IMR-90 (cell line): ENCODE measurements around the gene RAD51B. TPM values are rescaled to one million over a fixed set of nuclear protein-coding genes. Genes with fewer than 3 reads are reported as not detected.

ENCODE experiments used
- ATAC-seq: fragments of 200-7000 bp; cut with Tn5 transposase; 2 replicates; pipeline ENCODE4 v1.9.1; 2020; ENCODE audit warnings: low read depth, mild to moderate bottlenecking, moderate library complexity
- BruUV-seq: library from RNA; stranded (reverse); fragments of 400-500 nt; replicated peaks from 2 replicates; lab custom pipeline; 2021; lab: Mats Ljungman, UMichigan
- CTCF ChIA-PET: fragments of 300-600 bp; formaldehyde crosslinking; extraction: SDS; loops from one replicate; lab custom pipeline; 2021; ENCODE audit warnings: antibody characterized with exemption; lab: Yijun Ruan, JAX
- POLR2A ChIA-PET: fragments of 300-600 bp; sonication (Branson Sonifier 250); formaldehyde crosslinking; loops from one replicate; lab custom pipeline; 2022; ENCODE audit warnings: antibody characterized with exemption; ENCODE audit not compliant: unreplicated experiment; lab: Charles Lee
- DNase-seq: peaks from one replicate; pipeline ENCODE4 v3.0.0; 2013
- H2AFZ ChIP-seq: replicated peaks from 2 replicates; pipeline ENCODE3; 2013; ENCODE audit warnings: low read length, mild to moderate bottlenecking; ENCODE audit not compliant: poor library complexity
- H2AK5ac ChIP-seq: 2 replicates; pipeline ENCODE4 v1.6.1; 2013; ENCODE audit warnings: low read depth, low read length, inconsistent platforms
- H2AK9ac ChIP-seq: replicated peaks from 2 replicates; pipeline ENCODE3; 2013; ENCODE audit warnings: mild to moderate bottlenecking, low read depth, low read length, moderate library complexity; ENCODE audit not compliant: poor library complexity
- H2BK120ac ChIP-seq: 2 replicates; pipeline ENCODE4 v1.6.1; 2013; ENCODE audit warnings: low read depth, low read length, inconsistent platforms
- H2BK15ac ChIP-seq: 3 replicates; pipeline ENCODE4 v1.6.1; 2013; ENCODE audit warnings: low read depth, low read length, inconsistent platforms
- H2BK20ac ChIP-seq: 2 replicates; pipeline ENCODE4 v1.6.1; 2013; ENCODE audit warnings: low read depth, mild to moderate bottlenecking, inconsistent platforms, low read length, moderate library complexity
- H2BK5ac ChIP-seq: 2 replicates; pipeline ENCODE4 v1.6.1; 2013; ENCODE audit warnings: mild to moderate bottlenecking, low read depth, low read length, inconsistent platforms; ENCODE audit not compliant: poor library complexity, severe bottlenecking
- H3K14ac ChIP-seq: replicated peaks from 2 replicates; pipeline ENCODE4 v1.6.1; 2013; ENCODE audit warnings: low read depth, low read length, inconsistent platforms
- H3K18ac ChIP-seq: 2 replicates; pipeline ENCODE4 v1.6.1; 2013; ENCODE audit warnings: low read depth, low read length, control low read depth
- H3K23ac ChIP-seq: 2 replicates; pipeline ENCODE4 v1.6.1; 2013; ENCODE audit warnings: low read depth, low read length, inconsistent platforms
- H3K27ac ChIP-seq: 2 replicates; pipeline ENCODE4 v1.5.1; 2013; ENCODE audit warnings: mild to moderate bottlenecking, control low read depth, low read length; ENCODE audit not compliant: insufficient read depth
- H3K27me3 ChIP-seq: 2 replicates; pipeline ENCODE4 v1.6.1; 2013; ENCODE audit warnings: low read length; ENCODE audit not compliant: control insufficient read depth, insufficient read depth
- H3K36me3 ChIP-seq: 2 replicates; pipeline ENCODE4 v1.6.1; 2013; ENCODE audit warnings: low read length, mixed read lengths; ENCODE audit not compliant: control insufficient read depth, insufficient read depth
- H3K4ac ChIP-seq: 2 replicates; pipeline ENCODE4 v1.6.1; 2013; ENCODE audit warnings: low read depth, low read length, inconsistent platforms
- H3K4me1 ChIP-seq: 2 replicates; pipeline ENCODE4 v1.6.1; 2013; ENCODE audit warnings: low read length, mixed read lengths; ENCODE audit not compliant: control insufficient read depth, insufficient read depth
- H3K4me2 ChIP-seq: 2 replicates; pipeline ENCODE4 v1.6.1; 2013; ENCODE audit warnings: low read depth, mild to moderate bottlenecking, control low read depth, low read length, moderate library complexity
- H3K4me3 ChIP-seq: 2 replicates; pipeline ENCODE4 v1.5.1; 2013; ENCODE audit warnings: low read depth, mild to moderate bottlenecking, control low read depth, low read length, moderate library complexity; ENCODE audit not compliant: insufficient read depth
- H3K56ac ChIP-seq: 2 replicates; pipeline ENCODE4 v1.6.1; 2013; ENCODE audit warnings: low read length, inconsistent platforms; ENCODE audit not compliant: insufficient read depth; ENCODE audit errors: extremely low read depth
- H3K79me1 ChIP-seq, 2 experiments: 2 replicates each; pipeline ENCODE4 v1.6.1; 2013; ENCODE audit warnings: low read length in 2 of 2, inconsistent platforms in 1 of 2, low read depth in 1 of 2
- H3K9ac ChIP-seq: 2 replicates; pipeline ENCODE4 v1.6.1; 2013; ENCODE audit warnings: low read depth, low read length, control low read depth
- H3K9me1 ChIP-seq: 2 replicates; pipeline ENCODE4 v1.6.1; 2013; ENCODE audit warnings: low read length, inconsistent platforms; ENCODE audit not compliant: insufficient read depth
- H3K9me3 ChIP-seq: 2 replicates; pipeline ENCODE4 v1.6.1; 2013; ENCODE audit warnings: low read length; ENCODE audit not compliant: control insufficient read depth, insufficient read depth
- H4K20me1 ChIP-seq: 2 replicates; pipeline ENCODE4 v1.6.1; 2013; ENCODE audit warnings: low read length, inconsistent platforms; ENCODE audit not compliant: insufficient read depth
- H4K5ac ChIP-seq: 2 replicates; pipeline ENCODE4 v1.6.1; 2013; ENCODE audit warnings: mild to moderate bottlenecking, low read depth, low read length, control low read depth
- H4K8ac ChIP-seq, 2 experiments: 2 replicates each; pipeline ENCODE4 v1.6.1; 2013; ENCODE audit warnings: low read depth in 2 of 2, low read length in 2 of 2, control low read depth in 1 of 2, inconsistent platforms in 1 of 2
- H4K91ac ChIP-seq: 2 replicates; pipeline ENCODE4 v1.6.1; 2013; ENCODE audit warnings: low read depth, low read length, inconsistent platforms; ENCODE audit not compliant: insufficient read depth
- CEBPB ChIP-seq: IDR thresholded peaks from 2 replicates; pipeline ENCODE4 v1.6.1; 2012; ENCODE audit warnings: low read depth, low read length, improper control_type of control experiment
- FOS ChIP-seq: fragments of 150-350 bp; IDR thresholded peaks from 2 replicates; pipeline ENCODE4 v1.6.1; 2016; ENCODE audit warnings: low read depth, low read length
- NFE2L2 ChIP-seq: fragments of 150-350 bp; IDR thresholded peaks from 2 replicates; pipeline ENCODE4 v1.6.1; 2016; ENCODE audit warnings: low read depth, mild to moderate bottlenecking, low read length
- RFX5 ChIP-seq: IDR thresholded peaks from 2 replicates; pipeline ENCODE4 v1.8.0; 2012; ENCODE audit warnings: low read depth, mild to moderate bottlenecking, low read length, moderate library complexity
- WGBS, 2 experiments: methylation state at CpG; one replicate each; pipeline versions ENCODE4 v1.1.5 to v1.1.7; 2013; ENCODE audit warnings: missing lambda C conversion rate in 2 of 2; ENCODE audit not compliant: insufficient read length in 1 of 2; ENCODE audit errors: extremely low coverage in 2 of 2; 5-methylcytosine and 5-hydroxymethylcytosine counted together
- dilution Hi-C: fragments of 300-500 bp; cut with HindIII; formaldehyde crosslinking; loops from one replicate; pipeline ENCODE4 v1.14.3; 2018; ENCODE audit warnings: low sequenced_read_pairs; ENCODE audit not compliant: unreplicated experiment
- in situ Hi-C: fragments of 300-500 bp; cut with MboI; formaldehyde crosslinking; loops from 3 replicates; pipeline ENCODE4 v1.14.3; 2019; ENCODE audit warnings: low sequenced_read_pairs, inconsistent platforms, mixed read lengths
- intact Hi-C: fragments of 100-400 bp; cut with micrococcal nuclease; formaldehyde crosslinking; loops from 2 replicates; pipeline ENCODE4 v1.10.0; 2022
- polyA plus RNA-seq, 3 experiments: library from polyadenylated mRNA; depleted of rRNA; stranded (reverse); fragments of >200 nt; gene quantifications; 2 replicates each; pipeline ENCODE4 v1.2.3, GENCODE V29; 2012; ENCODE audit warnings: low replicate concordance in 1 of 3
- total RNA-seq: library from RNA; depleted of rRNA; stranded (reverse); fragments of >200 nt; gene quantifications from 2 replicates; pipeline ENCODE4 v1.2.3, GENCODE V29; 2012

RAD51B gene
- total and polyA plus RNA-seq, 2 of the 4 experiments (the other 2 are of a cell fraction), result 5.1 to 18.8 TPM

GRCh38 chr14:68020493-68020892 lies 200.9 kb downstream of the RAD51B start:
- Histone ChIP-seq H2BK20ac (no peak overlapping the region), H3K4me2 (no peak overlapping the region), H3K36me3 (no peaks in the 10 kb centered on the region), H2BK15ac (no peak overlapping the region), H3K9ac (no peak overlapping the region), H3K56ac (no peak overlapping the region), H3K4me1 (peaks cover 3% of the 10 kb centered on the region; the same call in 1 of the 2 replicates), H2AK5ac (no peak overlapping the region), H3K27ac (no peak overlapping the region), H4K8ac (no peak overlapping the region), H4K5ac (no peak overlapping the region), H3K18ac (no peak overlapping the region), H3K9me3 (peaks cover 3% of the 10 kb centered on the region), H3K23ac (no peak overlapping the region), H2AFZ (no peak overlapping the region), H4K91ac (no peak overlapping the region), H3K14ac (no peak overlapping the region), H3K4ac (no peak overlapping the region), H2BK5ac (no peak overlapping the region), H3K9me1 (0 out of 2 replicates have a peak, but pooled peaks cover 5% of the 10 kb centered on the region), H3K79me1 (0 out of 4 replicates have a peak, but pooled peaks cover 0 to 3% of the 10 kb centered on the region in 2 experiments), H3K27me3 (no peaks in the 10 kb centered on the region), H2AK9ac (no peak overlapping the region), H3K4me3 (no peak overlapping the region), H2BK120ac (no peak overlapping the region), H4K20me1 (no peaks in the 10 kb centered on the region)
- dilution Hi-C loops, result no loop called here
- ATAC-seq (no peak), DNase-seq (no peak)
- ChIA-PET POLR2A (no interaction called here), CTCF (no interaction called here)
- in situ Hi-C loops, result no loop called here
- WGBS, 2 experiments, result no CpG with 5 or more reads among the region's 1 CpG
- TF ChIP-seq RFX5 (no peak), NFE2L2 (no peak), CEBPB (peak; percentile 91), FOS (no peak)
- BruUV-seq, result no TSS peak
- intact Hi-C loops, result no loop called here
